Suppressor macrophage (primary cell): ENCODE data around the gene SGIP1.
"Not testable (repeated sequence)": the region's sequence is repeated elsewhere in the genome, so short reads cannot be mapped to it uniquely, and the experiment has no call there.

Source experiments
- DNase-seq, 4 experiments: peaks; one replicate each; pipeline ENCODE4 v3.0.0-alpha.2; 2020 to 2022

SGIP1 gene

DNA sequence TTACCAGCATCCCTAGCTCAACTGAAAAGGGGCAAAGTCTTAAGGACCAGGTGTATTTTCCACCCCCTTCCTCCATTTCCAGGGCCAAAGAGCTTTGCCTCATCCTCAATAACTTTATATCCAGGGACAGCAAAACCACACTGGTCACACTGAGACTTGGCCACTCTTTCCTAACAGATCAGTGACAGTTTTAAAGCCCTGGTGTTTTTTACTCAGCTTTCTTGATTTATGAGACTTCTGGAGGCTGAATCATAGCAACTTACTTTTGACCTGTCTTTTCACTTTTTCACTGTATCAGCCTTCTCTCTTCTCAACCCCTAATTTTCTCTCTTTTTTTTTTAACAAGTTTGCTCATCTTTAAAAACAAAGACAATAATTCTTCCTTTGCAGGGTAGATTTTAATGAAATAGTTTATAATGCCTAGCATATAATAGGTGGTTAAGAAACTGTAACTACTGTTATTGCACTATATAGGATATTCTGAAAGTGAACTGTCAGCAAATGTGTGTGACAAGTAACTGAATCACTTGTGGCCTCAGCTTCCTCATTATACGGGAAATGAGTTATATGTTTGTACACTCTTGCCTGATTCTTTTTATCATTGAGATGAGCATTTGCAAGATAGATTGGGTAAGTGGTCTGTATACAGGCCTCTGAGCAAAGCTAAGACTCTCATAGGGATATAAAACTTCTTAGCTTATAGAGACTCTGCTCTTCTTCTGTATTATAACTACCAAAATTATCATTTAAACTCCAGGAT lies 198.6 kb downstream of the SGIP1 start:
- peak; percentile 33 to 89 (median 70) for DNase-seq

GRCh38 chr1:66733348-66734017 lies 199.5 kb downstream of the SGIP1 start:
- peak in 1 of 4 experiments; percentile 26 for DNase-seq

DNA sequence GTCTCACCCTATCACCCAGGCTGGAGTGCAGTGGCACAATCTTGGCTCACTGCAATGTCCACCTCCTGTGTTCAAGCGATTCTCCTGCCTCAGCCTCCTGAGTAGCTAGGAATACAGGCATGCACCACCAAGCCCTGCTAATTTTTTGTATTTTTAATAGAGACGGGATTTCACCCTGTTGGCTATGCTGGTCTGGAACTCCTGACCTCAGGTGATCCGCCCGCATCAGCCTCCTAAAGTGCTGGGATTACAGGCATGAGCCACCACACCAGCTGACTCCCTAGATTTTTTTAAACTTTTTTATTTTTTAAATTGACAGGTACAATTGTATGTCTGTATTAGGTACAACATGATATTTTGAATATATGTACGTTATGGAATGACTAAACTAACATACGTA lies 200.6 kb downstream of the SGIP1 start:
- not testable (repeated sequence) for DNase-seq

GRCh38 chr1:66737836-66738235 lies 203.9 kb downstream of the SGIP1 start:
- DNase-seq = no peak

DNA sequence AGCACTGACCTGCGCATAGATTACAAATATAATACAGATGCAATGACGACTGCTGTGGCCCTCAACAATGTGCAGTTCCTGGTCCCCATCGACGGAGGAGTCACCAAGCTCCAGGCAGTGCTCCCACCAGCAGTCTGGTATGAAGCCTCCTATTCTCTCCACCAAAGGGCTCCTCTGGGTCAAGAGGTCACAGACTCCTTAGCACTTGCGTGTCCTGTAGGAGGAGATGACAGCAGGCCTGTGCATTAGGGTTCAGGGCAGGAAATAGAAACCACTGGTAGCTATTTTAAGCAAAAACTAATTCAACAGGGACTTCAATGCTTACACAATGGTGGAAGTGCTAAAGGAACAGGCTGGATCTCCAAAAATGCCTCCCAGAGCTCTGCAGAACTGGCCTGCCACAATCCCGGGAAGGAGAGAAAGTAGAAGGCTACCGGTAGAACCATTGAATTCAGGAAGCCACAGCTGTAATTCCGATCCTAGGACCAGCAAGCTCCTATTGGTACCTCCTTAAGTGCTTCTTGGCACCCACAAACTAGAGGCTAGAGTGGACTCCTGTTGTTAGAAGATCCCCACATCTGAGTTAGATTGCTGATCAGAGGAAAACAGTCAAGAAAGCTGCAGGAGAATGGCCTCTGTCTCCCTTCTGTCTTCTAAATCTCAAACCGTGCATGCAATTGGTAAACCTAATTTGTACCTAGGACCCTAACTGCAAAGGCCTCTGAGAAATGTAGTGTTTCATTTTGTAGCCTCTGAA lies 205.6 kb downstream of the SGIP1 start:
- peak; percentile 66 to 87 (median 78) for DNase-seq

- no peak for DNase-seq
Observed at GRCh38 chr1:66745451-66745850, 211.5 kb downstream of the SGIP1 start.

GRCh38 chr1:66747501-66747900 lies 213.5 kb downstream of the SGIP1 start:
- no peak for DNase-seq

DNA sequence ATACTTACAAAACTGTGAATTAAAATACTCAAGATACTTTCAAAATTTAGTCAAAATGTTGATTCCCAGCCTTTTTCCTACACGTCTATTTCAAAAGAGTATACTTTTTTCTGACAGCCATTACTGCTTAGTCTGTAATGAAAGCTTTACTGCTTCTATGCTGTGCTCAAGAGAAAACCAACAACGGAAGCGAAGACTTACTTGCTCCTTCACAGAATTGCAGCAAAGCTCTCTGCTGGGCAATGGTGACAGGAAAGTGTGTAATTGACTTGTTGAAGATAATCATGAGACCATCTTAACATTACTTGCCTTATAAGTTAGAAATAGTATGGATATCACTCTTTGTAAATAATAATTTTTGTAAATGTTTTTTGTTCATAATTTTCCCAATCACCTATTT lies 216.6 kb downstream of the SGIP1 start:
- peak in 3 of 4 experiments; percentile 25 to 46 (median 26) for DNase-seq

DNA sequence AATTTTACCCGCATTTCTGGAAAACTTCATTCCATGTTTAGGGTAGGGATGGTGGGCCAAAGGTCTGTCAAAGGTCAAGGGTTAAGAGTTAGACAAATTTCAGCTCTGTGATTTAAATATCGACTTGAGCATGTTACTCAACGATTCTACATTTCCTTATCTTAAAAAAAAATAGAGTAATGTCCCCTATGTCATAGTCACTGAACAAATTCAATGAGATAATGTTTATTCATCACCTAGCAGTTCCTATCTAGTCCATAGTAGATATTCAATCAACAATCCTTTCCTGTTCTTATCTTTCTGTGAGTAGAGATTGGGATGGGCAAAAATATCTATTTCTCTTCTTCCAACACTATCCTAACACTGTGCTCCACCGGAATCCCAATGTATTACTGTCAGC lies 217.2 kb downstream of the SGIP1 start:
- no peak for DNase-seq

DNA sequence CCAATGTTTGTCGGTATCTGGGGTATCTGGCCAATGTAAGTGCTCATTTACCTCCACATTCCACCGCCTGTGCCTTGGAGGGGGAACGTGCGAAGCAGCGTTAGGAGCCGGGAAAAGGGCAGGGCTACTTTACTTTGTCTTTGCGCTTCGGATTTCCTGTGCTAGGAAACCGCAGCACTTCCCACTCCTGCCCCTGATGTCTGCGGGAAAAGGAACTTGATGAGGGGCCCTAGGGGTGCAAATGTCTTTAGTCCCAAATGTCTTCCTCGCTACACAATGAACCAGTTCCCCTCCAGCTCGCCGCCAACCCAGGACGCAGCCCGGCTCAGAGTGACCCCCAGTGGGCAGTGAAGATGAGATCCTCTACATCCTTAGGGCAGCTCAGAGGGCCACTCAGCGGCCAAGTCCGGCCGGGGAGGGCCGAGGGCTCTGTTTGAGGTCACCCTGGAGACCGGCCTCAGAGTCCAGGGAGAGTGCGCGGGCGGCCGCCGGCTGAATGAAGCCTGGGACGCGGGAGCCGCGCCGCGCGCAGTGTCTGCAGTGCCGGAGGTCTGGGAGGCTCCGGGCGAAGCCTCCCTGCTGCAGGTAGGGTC lies 218.1 kb downstream of the SGIP1 start, which contains the start of gene DYNLT5:
Gene DYNLT5 (plus strand): TSS at position 460 of the 593 bp plus-strand sequence. CDS start 2,200 bp downstream, outside the sequence.
- peak; percentile 82 to 89 (median 84) for DNase-seq

GRCh38 chr1:66752671-66753371 lies 218.9 kb downstream of the SGIP1 start:
- peak in 3 of 4 experiments; percentile 27 to 33 (median 31) for DNase-seq

DNA sequence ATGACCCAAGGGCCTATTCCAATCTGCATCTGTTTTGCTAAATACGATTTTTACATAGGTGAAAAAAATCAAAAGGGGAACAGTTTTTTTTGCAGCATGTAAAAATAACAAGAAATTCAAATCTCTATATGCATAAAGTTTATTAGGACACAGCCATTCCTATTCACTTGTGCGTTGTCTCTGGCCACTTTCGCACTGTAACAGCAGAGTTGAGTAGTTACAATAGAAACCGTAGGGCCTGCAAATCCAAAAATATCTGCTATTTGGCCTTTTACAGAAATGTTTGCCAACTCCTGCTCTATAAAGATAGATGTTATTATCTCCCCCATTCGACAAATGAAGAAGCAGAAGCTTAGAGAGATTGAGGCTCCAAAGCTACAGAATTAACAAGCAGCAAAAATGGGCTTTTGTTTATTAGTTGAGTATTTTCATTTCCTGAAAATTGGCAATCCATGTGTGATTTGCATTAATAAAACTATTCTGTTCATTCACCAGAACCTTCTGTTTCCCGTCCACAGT lies 223.8 kb downstream of the SGIP1 start:
- DNase-seq = no peak

GRCh38 chr1:66758241-66758755 lies 224.3 kb downstream of the SGIP1 start:
- DNase-seq = peak in 3 of 4 experiments; percentile 19 to 58 (median 53)

DNA sequence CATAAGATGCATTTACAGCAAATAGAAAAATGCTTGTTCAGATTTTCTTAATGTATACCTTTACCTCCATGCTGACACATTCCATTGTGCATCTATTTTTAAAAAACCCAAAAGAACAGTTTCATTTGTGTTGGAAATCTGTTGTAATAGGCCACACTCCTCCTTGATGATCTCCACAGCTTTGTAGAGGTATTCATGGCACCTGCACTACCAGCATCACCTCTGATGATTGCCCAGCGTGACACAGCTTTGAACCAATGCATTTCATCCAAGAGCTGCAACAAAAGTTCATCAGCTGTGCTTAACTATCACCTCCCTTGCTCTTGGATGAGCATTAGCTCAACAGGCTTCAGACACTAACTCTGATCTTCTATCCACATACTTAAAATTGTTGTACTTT lies 226.6 kb downstream of the SGIP1 start:
- DNase-seq = no peak

DNA sequence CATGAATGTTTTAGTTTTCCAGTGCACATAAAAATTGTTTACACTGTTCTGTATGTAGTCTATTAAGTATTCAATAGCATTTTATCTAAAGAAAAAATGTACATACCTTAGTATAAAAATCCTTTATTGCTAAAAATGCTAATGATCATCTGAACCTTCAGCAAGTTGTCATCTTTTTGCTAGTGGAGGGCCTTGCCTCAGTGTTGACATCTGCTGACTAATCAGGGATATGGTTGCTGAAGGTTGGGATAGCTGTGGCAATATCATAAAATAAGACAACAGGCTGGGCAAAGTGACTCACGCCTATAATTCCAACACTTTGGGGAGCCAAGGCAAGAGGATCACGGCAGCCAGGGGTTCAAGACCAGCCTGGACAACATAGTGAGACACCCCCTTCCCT lies 227.3 kb downstream of the SGIP1 start:
- DNase-seq = peak; percentile 45 to 75 (median 62)

- DNase-seq = peak; percentile 59 to 68 (median 64)
Observed at GRCh38 chr1:66764994-66765578, 231.1 kb downstream of the SGIP1 start.

DNA sequence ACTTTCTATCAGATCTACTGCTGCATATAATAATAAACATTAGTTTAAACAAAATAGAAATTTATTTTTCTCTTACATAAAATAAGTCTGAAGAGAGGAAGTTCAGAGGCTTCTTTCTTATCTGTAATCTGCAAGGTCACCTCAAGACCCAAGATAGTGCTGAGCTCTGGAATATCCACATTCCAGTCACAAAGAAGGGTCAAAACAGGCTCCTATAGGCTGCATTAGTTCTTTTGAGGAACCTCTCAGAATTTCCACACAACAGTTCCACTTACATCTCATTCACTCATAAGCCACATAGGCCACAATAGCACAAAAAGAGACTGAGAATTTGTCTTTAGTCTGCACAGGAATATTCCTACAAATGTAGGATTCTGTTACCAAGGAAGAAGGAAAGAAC lies 233.7 kb downstream of the SGIP1 start:
- peak in 3 of 4 experiments; percentile 33 to 60 (median 56) for DNase-seq

GRCh38 chr1:66768965-66769364 lies 235.0 kb downstream of the SGIP1 start:
- DNase-seq = no peak

DNA sequence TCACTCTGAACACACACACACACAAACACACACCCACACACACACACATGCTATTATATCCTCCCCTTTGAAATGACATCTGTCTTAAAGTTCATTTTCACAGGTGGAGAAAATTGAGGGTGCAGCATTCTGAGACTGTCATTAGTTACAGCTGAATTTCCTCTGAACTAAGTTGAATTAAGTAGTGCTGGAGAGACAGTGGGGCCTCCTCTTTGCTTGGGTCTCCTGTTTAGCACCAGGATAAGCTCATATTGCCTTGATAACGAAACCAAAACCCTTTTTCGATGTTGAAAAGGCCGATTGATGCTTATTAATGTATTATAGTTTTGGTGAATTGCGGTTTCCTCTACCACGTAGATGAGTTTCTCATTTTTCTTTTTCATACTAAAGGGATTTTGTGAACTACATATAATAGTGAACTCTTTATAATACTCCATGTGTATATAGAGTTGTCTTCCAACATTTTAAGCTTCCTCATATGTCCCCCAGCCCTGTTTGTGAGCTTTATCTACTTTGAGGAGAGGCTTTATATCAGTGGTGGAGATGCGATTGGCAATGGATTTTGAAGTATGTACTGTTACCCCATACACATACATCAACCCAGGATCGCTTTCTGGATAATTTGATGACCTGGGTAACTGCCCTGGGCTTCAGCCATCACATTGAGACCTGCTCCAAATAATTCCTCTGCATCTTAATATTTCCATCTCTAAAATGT lies 235.7 kb downstream of the SGIP1 start:
- no peak for DNase-seq

DNA sequence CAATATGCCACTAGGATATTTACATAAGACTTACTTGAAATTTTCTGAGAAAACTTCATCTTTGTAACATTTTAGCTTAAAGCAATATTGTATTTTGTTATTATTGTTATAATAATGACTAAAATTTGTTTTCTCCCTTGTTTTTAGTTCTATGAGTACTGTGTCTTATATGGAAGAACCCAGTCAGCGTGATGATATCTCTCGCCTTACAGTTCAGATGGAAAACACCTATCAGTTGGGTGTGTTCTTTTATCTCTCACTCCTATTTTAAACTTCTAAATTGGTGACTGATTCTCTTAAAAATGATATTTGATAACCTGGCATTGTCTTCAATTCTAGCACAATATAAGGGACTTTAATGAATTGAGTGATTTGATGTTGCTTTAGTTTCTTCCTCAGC lies 236.3 kb downstream of the SGIP1 start:
- DNase-seq = no peak
